RWPE2 (cell line): ENCODE results near the gene AKAP5.

Experiments
- ATAC-seq: fragments of 200-7000 bp; cut with Tn5 transposase; 3 replicates; pipeline ENCODE4 v1.9.1; 2021; ENCODE audit warnings: low read depth
- DNase-seq: peaks from one replicate; pipeline ENCODE4 v3.0.0-alpha.2; 2020; ENCODE audit warnings: low spot score
- H3K27ac ChIP-seq: fragments of 450-650 bp; 2 replicates; pipeline ENCODE4 v1.5.1; 2017; ENCODE audit warnings: mild to moderate bottlenecking; ENCODE audit not compliant: poor library complexity, severe bottlenecking
- H3K27me3 ChIP-seq: fragments of 250-450 bp; sonication (Bioruptor Pico); 2 replicates; pipeline ENCODE4 v1.5.1; 2021; ENCODE audit warnings: mild to moderate bottlenecking, moderate library complexity; ENCODE audit not compliant: insufficient read depth, poor library complexity, severe bottlenecking
- H3K36me3 ChIP-seq: fragments of 250-450 bp; sonication (Bioruptor Pico); 2 replicates; pipeline ENCODE4 v1.5.1; 2020; ENCODE audit warnings: low read depth, mild to moderate bottlenecking, moderate library complexity
- H3K4me1 ChIP-seq: fragments of 250-450 bp; sonication (Bioruptor Pico); 2 replicates; pipeline ENCODE4 v1.5.1; 2021; ENCODE audit warnings: mild to moderate bottlenecking, moderate library complexity; ENCODE audit not compliant: insufficient read depth, poor library complexity, severe bottlenecking
- H3K4me3 ChIP-seq: fragments of 250-450 bp; sonication (Bioruptor Pico); 2 replicates; pipeline ENCODE4 v1.5.1; 2021; ENCODE audit warnings: mild to moderate bottlenecking, moderate library complexity; ENCODE audit not compliant: severe bottlenecking
- H3K9me3 ChIP-seq: fragments of 250-450 bp; sonication (Bioruptor Pico); 2 replicates; pipeline ENCODE4 v1.5.1; 2021; ENCODE audit warnings: mild to moderate bottlenecking, moderate library complexity; ENCODE audit not compliant: severe bottlenecking
- CTCF ChIP-seq: fragments of 450-650 bp; IDR thresholded peaks from one replicate; pipeline ENCODE4 v1.5.1; 2017; ENCODE audit warnings: mild to moderate bottlenecking, moderate library complexity; ENCODE audit not compliant: poor library complexity, severe bottlenecking

Gene AKAP5

DNA sequence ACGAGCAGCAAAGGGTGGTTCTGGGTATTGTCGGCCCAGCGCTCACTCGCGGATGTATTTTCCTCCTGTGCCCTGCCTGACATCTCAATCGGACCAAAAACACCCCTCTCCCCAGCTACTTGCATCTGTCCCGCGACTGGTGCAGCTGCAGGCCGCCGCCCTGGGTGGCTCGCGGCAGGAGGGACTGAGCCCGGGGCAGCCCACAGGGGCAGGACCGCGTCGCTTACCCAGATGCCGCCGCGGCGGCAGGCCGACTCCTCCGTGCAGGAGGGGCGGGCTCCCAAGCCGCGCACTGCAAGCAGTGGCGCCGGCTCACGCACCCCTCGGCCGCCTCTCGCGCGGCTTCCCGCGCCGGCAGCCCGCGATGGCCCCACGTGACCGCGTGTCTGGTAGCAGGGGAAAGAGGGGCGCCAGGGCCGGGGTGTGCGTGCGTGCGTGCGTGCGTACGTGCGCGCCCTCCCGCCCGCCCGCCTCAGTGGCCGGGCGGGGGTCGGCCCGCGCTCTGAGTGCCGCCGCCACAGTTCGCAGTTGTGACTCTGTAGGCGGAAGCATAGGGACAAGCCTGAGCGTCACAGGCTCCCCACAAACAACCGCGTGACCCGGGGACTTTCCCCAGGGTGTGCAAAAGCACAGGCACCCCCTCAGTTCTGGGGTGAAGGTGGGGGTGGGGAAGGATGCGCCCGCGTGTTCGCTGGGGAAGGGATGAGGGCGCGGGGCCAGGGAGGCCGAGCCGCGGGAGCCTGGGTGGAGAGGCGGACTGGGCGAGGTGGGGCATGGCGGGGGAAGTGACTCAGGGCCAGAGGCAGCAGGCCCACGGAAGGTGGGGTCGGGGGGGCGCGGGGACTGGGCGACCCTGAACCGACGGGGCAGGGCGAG is 38.4 kb downstream of the AKAP5 start, which contains the start of gene ZBTB25:
TSS of gene ZBTB25 (minus strand) at position 405 of the 876 bp plus-strand sequence. CDS start 13,305 bp downstream, outside the sequence.
- Histone ChIP-seq H3K27me3 (no peaks in the 10 kb centered on the region), H3K9me3 (no peaks in the 10 kb centered on the region), H3K36me3 (peaks cover 14% of the 10 kb centered on the region), H3K27ac (peak within 1 kb of the TSS; percentile 97), H3K4me3 (peak within 1 kb of the TSS; percentile 81), H3K4me1 (peaks cover 48% of the 10 kb centered on the region)
- DNase-seq (peak; percentile 97), ATAC-seq (peak; percentile 66)
- no peak for TF ChIP-seq CTCF

GRCh38 chr14:64504310-64504896 is 39.1 kb downstream of the AKAP5 start, which contains the start of gene ZBTB1:
Gene ZBTB1, plus strand, starts transcription at chr14:64504770. Its CDS starts 16,735 bp downstream, at chr14:64521505.
- peak; percentile 91 for DNase-seq
- peaks cover 7% of the 10 kb centered on the region for H3K36me3 ChIP-seq
- H3K27me3 ChIP-seq, result no peaks in the 10 kb centered on the region
- peak; percentile 58 for ATAC-seq
- no peaks in the 10 kb centered on the region for H3K9me3 ChIP-seq
- H3K27ac ChIP-seq, result peak within 1 kb of the TSS; percentile 97
- H3K4me3 ChIP-seq, result peak within 1 kb of the TSS; percentile 81
- peaks cover 48% of the 10 kb centered on the region for H3K4me1 ChIP-seq
- TF ChIP-seq CTCF, result no peak

- Histone ChIP-seq H3K27me3 (no peaks in the 10 kb centered on the region), H3K4me3 (peak overlapping the region; percentile 81), H3K27ac (peak overlapping the region; percentile 97), H3K9me3 (no peaks in the 10 kb centered on the region), H3K36me3 (no peaks in the 10 kb centered on the region), H3K4me1 (peaks cover 48% of the 10 kb centered on the region)
- TF ChIP-seq CTCF, result no peak
- DNase-seq, result peak; percentile 95
- ATAC-seq, result peak; percentile 44
Observed at GRCh38 chr14:64504897-64505794, 39.8 kb downstream of the AKAP5 start.

DNA sequence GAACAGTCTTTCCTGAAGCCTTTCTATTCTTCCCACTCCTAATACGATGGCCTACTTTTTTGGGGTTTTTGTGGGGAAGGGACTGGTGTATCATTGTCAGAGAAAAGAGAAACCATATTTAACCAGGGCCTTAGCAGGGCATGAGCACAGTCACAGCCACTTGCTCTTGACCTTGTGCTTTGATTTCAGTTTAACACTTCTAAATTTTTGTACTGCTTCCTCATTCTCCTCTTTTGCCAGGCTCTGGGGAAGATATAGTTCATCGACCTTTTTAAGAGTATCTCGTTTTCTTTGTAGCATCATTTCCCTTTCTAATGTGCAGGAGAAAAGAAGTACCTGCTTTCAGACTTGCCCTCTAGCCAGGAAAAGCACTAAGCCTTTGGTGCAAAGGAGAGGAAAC is 41.4 kb downstream of the AKAP5 start:
- H3K9me3 ChIP-seq, result no peaks in the 10 kb centered on the region
- no peak overlapping the region for H3K4me3 ChIP-seq
- ATAC-seq (no peak), DNase-seq (no peak)
- H3K36me3 ChIP-seq, result peaks cover 6% of the 10 kb centered on the region
- H3K27ac ChIP-seq, result peak overlapping the region; percentile 97
- no peak for TF ChIP-seq CTCF
- H3K27me3 ChIP-seq, result no peaks in the 10 kb centered on the region
- H3K4me1 ChIP-seq, result peaks cover 47% of the 10 kb centered on the region
